Stomach (tissue), 9 donors: Measurements from ENCODE around the gene NCAPD2. TPM values are rescaled to one million over a fixed set of nuclear protein-coding genes. Genes with fewer than 3 reads are reported as not detected.
"Not testable (repeated sequence)": the region's sequence is repeated elsewhere in the genome, so short reads cannot be mapped to it uniquely, and the experiment has no call there.

Experiments used
- DNase-seq, 2 donors: peaks; one replicate each; pipeline versions ENCODE4 v3.0.0 to v3.0.0-alpha.2; 2013 to 2019
- H3K27ac ChIP-seq, 5 donors: fragments of 200-600 bp in 4 of 5; sonication (generic) in 4 of 5; one replicate each; pipeline ENCODE4 v1.5.1; 2013 to 2019; ENCODE audit warnings: mild to moderate bottlenecking in 1 of 5, moderate library complexity in 1 of 5
- H3K27me3 ChIP-seq, 3 donors: fragments of 200-600 bp; sonication (generic); one replicate each; pipeline ENCODE4 v1.5.1; 2017 to 2019; ENCODE audit warnings: mixed run types in 1 of 3
- H3K36me3 ChIP-seq, 4 donors: fragments of 200-600 bp; sonication (generic); 1 replicate in 3 of 4; 2 replicates in 1 of 4; pipeline ENCODE4 v1.5.1; 2016 to 2019
- H3K4me1 ChIP-seq, 4 donors: fragments of 200-600 bp; sonication (generic); one replicate each; pipeline ENCODE4 v1.5.1; 2016 to 2019
- H3K4me3 ChIP-seq, 4 donors: fragments of 200-600 bp; sonication (generic) in 3 of 4; one replicate each; pipeline ENCODE4 v1.5.1; 2016 to 2019; ENCODE audit warnings: mild to moderate bottlenecking in 1 of 4
- H3K9me3 ChIP-seq, 4 donors: fragments of 200-600 bp; sonication (generic); one replicate each; pipeline ENCODE4 v1.5.1; 2016 to 2019
- CTCF ChIP-seq, 7 experiments: fragments of 450-650 bp in 4 of 7; fragments of 200-600 bp in 3 of 7; sonication (generic) in 3 of 7; IDR thresholded peaks; one replicate each; pipeline ENCODE4 v1.5.1; 2016 to 2019; ENCODE audit warnings: antibody characterized with exemption in 7 of 7, control low read depth in 2 of 7, mild to moderate bottlenecking in 1 of 7
- EP300 ChIP-seq: sonication (generic); formaldehyde crosslinking; IDR thresholded peaks from one replicate; pipeline ENCODE4 v1.6.1; 2017; ENCODE audit warnings: antibody characterized with exemption
- POLR2A ChIP-seq, 4 donors: fragments of 450-650 bp; IDR thresholded peaks; one replicate each; pipeline ENCODE4 v1.6.1; 2016; ENCODE audit warnings: antibody characterized with exemption in 4 of 4, control low read depth in 2 of 4, mild to moderate bottlenecking in 1 of 4, moderate library complexity in 1 of 4
- POLR2AphosphoS5 ChIP-seq, 3 donors: sonication (generic); formaldehyde crosslinking; IDR thresholded peaks; one replicate each; pipeline ENCODE4 v1.6.1; 2016; ENCODE audit warnings: antibody characterized with exemption in 3 of 3
- whole genome bisulfite sequencing, 5 donors: extraction: QIAGEN DNeasy Blood & Tissue Kit in 3 of 5; methylation state at CpG; one replicate each; pipeline versions ENCODE4 v1.1.5 to v1.1.7; 2013 to 2018; 5-methylcytosine and 5-hydroxymethylcytosine counted together
- intact Hi-C: fragments of 100-400 bp; cut with DNase I; formaldehyde crosslinking; loops from one replicate; pipeline ENCODE4 v1.15.1; 2023; ENCODE audit warnings: low total_unique reads
- polyA plus RNA-seq, 3 donors: library from polyadenylated mRNA; stranded (reverse); fragments of 200-250 nt; gene quantifications; one replicate each; pipeline ENCODE4 v1.2.3, GENCODE V29; 2013
- total RNA-seq, 5 donors: library from RNA; depleted of rRNA; stranded (reverse); fragments of >200 nt; gene quantifications; one replicate each; pipeline versions ENCODE4 v1.1.0 to v1.2.3, GENCODE V29; 2014 to 2016
- donor health status: healthy with polysubstance abuse.
- donor health status: Bipolar disorder and iron deficiency.
- donor health status: healthy.

NCAPD2 gene
- total and polyA plus RNA-seq, 8 donors: 8.3 to 105 (median 17.6) TPM

DNA sequence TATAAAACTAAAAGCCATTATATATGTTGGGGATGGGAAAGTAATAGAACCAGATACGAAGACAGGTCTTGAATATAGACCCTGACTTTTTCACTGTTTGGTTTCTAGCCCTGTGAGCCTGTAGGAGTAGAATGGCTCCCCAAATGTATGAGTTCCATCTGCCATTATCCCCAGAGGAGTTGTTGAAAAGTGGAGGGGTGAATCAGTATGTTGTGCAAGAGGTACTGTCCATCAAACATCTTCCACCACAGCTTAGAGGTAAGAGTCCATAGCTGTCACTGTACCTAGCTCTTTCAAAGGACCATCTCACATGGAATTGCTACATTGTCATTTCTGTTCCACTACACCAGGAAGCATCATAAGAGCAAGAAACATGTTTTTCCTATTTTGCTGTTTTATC, 1.1 kb downstream of the NCAPD2 start:
- WGBS, 5 donors: 56 to 75% (median 66%) methylated on average over 1 of the region's 1 CpG
- Histone ChIP-seq H3K4me3 (peak overlapping the region in 3 of 4 donors; percentile 78 to 94 (median 80)), H3K4me1 (peaks cover 22 to 41% (median 29%) of the 10 kb centered on the region in 4 donors), H3K9me3 (no peaks in the 10 kb centered on the region), H3K36me3 (peaks cover 13 to 64% (median 56%) of the 10 kb centered on the region in 4 donors), H3K27me3 (no peaks in the 10 kb centered on the region), H3K27ac (peak overlapping the region in 1 of 5 donors; percentile 93)
- no peak for DNase-seq
- no peak for TF ChIP-seq POLR2AphosphoS5 (IDR thresholded peaks at IDR 0.05)
- TF ChIP-seq POLR2A (IDR thresholded peaks at IDR 0.05): no peak
- no peak for TF ChIP-seq EP300
- TF ChIP-seq CTCF (IDR thresholded peaks at IDR 0.05): no peak
- intact Hi-C loops: no loop called here

- H3K9me3 ChIP-seq, DNase-seq, H3K4me3 ChIP-seq, H3K27me3 ChIP-seq, intact Hi-C loops, H3K27ac ChIP-seq: not testable (repeated sequence)
- 65 to 76% (median 69%) methylated on average over 3 of the region's 3 CpGs for WGBS, 5 donors
- H3K4me1 ChIP-seq: peaks cover 18 to 35% (median 23%) of the 10 kb centered on the region in 4 donors
- peaks cover 8 to 64% (median 49%) of the 10 kb centered on the region in 4 donors for H3K36me3 ChIP-seq
Measured at GRCh38 chr12:6497291-6497690, 3.4 kb downstream of the NCAPD2 start.

- Histone ChIP-seq H3K36me3 (peaks cover 8 to 93% (median 63%) of the 10 kb centered on the region in 4 donors), H3K27ac (no peak overlapping the region), H3K27me3 (no peaks in the 10 kb centered on the region), H3K4me3 (no peak overlapping the region), H3K4me1 (peaks cover 0 to 16% (median 5%) of the 10 kb centered on the region in 4 donors), H3K9me3 (no peaks in the 10 kb centered on the region)
- TF ChIP-seq EP300 (no peak), POLR2A (IDR thresholded peaks at IDR 0.05) (no peak), CTCF (IDR thresholded peaks at IDR 0.05) (no peak), POLR2AphosphoS5 (IDR thresholded peaks at IDR 0.05) (no peak)
- intact Hi-C loops: no loop called here
- WGBS, 5 donors: 86 to 96% (median 92%) methylated on average over 2 of the region's 2 CpGs
- DNase-seq: no peak
Measured at GRCh38 chr12:6500466-6500865, 6.6 kb downstream of the NCAPD2 start.

DNA sequence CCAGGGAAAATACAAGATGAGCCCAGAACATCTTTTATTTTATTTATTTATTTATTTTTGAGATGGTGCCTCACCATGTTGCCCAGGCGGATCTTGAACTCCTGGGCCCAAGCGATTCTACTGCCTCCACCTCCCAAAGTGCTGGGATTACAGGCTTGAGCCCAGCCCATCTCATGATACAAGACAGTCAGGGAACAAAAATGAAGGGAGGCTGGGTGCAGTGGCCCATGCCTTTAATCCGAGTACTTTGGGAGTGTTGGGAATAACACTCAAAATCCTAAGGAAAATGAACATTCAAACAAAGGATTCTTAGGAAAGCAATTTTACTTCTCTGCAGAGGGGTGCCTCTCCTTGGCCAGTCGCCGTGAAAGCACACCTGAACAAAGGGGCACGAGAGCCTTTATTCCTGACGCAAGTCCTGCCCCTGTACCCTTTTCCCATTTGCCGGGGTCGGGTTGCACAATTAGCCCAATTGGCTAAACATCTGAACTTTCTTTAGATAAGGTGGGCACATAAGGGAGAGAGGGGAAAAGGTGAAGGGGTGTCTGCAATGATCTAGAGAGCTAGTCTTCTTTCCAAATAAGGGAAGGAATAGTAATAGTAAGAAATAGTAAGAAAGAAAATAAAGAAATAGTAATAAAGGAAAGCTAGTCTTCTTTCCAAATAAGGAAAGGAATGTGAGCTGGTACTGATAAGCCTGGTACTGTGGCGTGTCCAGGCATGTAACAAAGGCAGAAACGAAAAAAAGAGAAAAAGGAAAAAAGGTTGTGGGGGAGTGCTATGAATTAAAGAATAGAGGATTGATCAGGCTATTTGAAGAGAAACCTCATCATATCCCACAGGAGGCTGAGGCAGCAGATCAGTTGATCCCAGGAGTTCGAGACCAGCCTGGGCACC, 13.4 kb downstream of the NCAPD2 start:
- peak in 1 of 2 donors; percentile 19 for DNase-seq
- H3K9me3 ChIP-seq: no peaks in the 10 kb centered on the region
- 49 to 61% (median 53%) methylated on average over 12 of the region's 12 CpGs for WGBS, 5 donors
- H3K4me1 ChIP-seq: peaks cover 0 to 9% (median 0%) of the 10 kb centered on the region in 4 donors
- intact Hi-C loops: no loop called here
- H3K36me3 ChIP-seq: peaks cover 16 to 70% (median 55%) of the 10 kb centered on the region in 4 donors
- TF ChIP-seq POLR2AphosphoS5 (IDR thresholded peaks at IDR 0.05): no peak
- H3K27ac ChIP-seq: no peak overlapping the region
- H3K27me3 ChIP-seq: no peaks in the 10 kb centered on the region
- H3K4me3 ChIP-seq: no peak overlapping the region

DNA sequence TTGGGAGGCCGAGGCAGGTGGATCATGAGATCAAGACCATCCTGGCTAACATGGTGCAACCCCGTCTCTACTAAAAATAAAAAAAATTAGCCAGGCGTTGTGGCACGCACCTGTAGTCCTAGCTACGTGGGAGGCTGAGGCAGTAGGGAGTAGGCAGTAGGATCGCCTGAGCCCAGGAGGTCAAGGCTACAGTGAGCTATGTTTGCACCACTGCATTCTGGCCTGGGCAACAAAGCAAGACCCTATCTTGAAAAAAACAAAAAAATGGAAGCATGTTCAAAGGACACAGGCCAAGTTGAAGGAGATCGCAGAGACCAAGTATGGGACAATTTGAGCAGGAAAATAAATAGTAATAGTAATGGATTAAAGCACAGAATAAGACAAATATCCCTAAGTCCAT, 14.2 kb downstream of the NCAPD2 start:
- intact Hi-C loops: no loop called here
- 69 to 81% (median 78%) methylated on average over 7 of the region's 7 CpGs for WGBS, 5 donors
- Histone ChIP-seq H3K36me3 (peaks cover 24 to 70% (median 61%) of the 10 kb centered on the region in 4 donors), H3K27me3 (no peaks in the 10 kb centered on the region), H3K4me1 (peaks cover 0 to 9% (median 0%) of the 10 kb centered on the region in 4 donors), H3K9me3 (no peaks in the 10 kb centered on the region), H3K27ac (no peak overlapping the region), H3K4me3 (no peak overlapping the region)
- DNase-seq: no peak
- TF ChIP-seq POLR2A (IDR thresholded peaks at IDR 0.05) (no peak), CTCF (IDR thresholded peaks at IDR 0.05) (no peak), EP300 (no peak), POLR2AphosphoS5 (IDR thresholded peaks at IDR 0.05) (no peak)
